ENCODE measurements around the gene SIRT7. TPM values are rescaled to one million over a fixed set of nuclear protein-coding genes. Genes with fewer than 3 reads are reported as not detected.

SIRT7 gene
- total RNA-seq, 2 experiments from 2014 or later = 49.1 to 69.3 TPM

DNA sequence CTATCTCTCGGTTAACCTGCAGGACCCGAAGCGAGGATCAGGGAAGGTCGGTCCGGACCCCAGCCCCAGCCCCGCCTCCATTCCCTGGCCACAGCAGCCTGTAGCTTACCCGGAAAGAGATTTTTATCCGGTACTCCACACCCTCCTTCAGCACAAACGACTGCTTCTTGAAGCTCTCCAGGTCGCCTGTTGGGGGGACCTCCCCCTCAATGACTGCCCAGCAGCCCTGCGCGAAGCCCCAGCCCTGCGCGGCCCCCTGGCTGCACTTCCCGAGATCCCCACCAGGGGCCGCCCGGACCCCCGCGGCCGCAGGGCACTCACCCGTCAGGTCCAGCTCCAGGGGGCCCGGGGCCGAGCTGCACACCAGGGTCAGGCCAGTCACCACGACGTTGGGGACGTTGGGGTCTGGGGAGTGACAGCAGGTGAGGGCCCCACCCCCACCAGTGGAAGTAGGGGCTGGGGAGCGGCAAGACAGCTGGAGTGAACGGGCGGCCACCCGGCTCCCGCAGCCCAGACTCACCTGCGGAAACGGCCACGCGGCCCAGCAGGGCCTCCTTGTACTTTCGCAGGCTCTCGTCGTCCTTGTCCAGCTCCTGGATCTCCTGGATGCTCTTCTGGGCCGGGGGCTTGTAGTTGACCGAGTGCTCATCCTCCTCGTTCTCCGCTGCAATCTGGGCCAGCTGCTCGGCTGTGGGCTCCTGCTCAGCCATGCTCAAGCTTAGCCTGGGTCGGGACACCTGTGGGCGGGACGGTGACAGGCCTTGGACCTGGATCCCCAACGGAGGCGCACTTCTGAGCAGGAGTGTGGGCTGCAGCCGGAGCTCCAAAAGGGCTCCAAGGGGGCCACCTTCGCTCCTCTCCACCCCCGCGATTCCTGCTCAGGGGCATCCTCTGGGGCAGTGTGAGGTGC lies 48.5 kb downstream of the SIRT7 start:
- peaks cover 64% of the 10 kb centered on the region for H3K4me1 ChIP-seq (ENCODE audit: insufficient read depth, low read length, poor library complexity, severe bottlenecking)
- DNase-seq (ENCODE audit: low spot score) = peak; percentile 69
- no peaks in the 10 kb centered on the region for H3K9me3 ChIP-seq (ENCODE audit: low read length)
- BruUV-seq (replicated peaks) = no TSS peak
- POLR2A ChIA-PET = interaction anchor here (0.9 to 2.2 kb wide), 2 partner anchors 24 to 48 kb away, joined by 4 to 18 read pairs; no protein-coding TSS in a partner anchor
- peak overlapping the region; percentile 97 for H3K4me3 ChIP-seq (ENCODE audit: low read depth, low read length, poor library complexity, severe bottlenecking)
- H3K27ac ChIP-seq (ENCODE audit: low read depth, low read length, poor library complexity, severe bottlenecking) = peak overlapping the region; percentile 85
- no peak overlapping the region for H2AFZ ChIP-seq (ENCODE audit: low read length)
- H3K36me3 ChIP-seq (ENCODE audit: insufficient read depth, low read length) = peaks cover 63% of the 10 kb centered on the region
- no peaks in the 10 kb centered on the region for H3K9me2 ChIP-seq (ENCODE audit: insufficient read depth, low read length)
- intact Hi-C loops (cut with micrococcal nuclease; ENCODE audit: unreplicated experiment) = loop anchor here (1.0 to 5.0 kb wide), 6 partner anchors 21 to 352 kb away; partner anchors contain the start of genes ALYREF, ANAPC11, DCXR and MAFG
- no peak for TF ChIP-seq EZH2phosphoT487 (IDR thresholded peaks at IDR 0.05; ENCODE audit: borderline replicate concordance, low read depth, low read length)
- TF ChIP-seq, protein P1, sequence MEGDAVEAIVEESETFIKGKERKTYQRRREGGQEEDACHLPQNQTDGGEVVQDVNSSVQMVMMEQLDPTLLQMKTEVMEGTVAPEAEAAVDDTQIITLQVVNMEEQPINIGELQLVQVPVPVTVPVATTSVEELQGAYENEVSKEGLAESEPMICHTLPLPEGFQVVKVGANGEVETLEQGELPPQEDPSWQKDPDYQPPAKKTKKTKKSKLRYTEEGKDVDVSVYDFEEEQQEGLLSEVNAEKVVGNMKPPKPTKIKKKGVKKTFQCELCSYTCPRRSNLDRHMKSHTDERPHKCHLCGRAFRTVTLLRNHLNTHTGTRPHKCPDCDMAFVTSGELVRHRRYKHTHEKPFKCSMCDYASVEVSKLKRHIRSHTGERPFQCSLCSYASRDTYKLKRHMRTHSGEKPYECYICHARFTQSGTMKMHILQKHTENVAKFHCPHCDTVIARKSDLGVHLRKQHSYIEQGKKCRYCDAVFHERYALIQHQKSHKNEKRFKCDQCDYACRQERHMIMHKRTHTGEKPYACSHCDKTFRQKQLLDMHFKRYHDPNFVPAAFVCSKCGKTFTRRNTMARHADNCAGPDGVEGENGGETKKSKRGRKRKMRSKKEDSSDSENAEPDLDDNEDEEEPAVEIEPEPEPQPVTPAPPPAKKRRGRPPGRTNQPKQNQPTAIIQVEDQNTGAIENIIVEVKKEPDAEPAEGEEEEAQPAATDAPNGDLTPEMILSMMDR (conservative IDR thresholded peaks at IDR 0.05; ENCODE audit: low read length) = peak; percentile 94
- H4K20me1 ChIP-seq (ENCODE audit: insufficient read depth, low read length) = no peaks in the 10 kb centered on the region
- peaks cover 31% of the 10 kb centered on the region for H3K79me2 ChIP-seq (ENCODE audit: insufficient read depth, low read depth, low read length)
- peak overlapping the region; percentile 98 for H3K4me2 ChIP-seq (ENCODE audit: low read length)
- CTCF ChIA-PET (ENCODE audit: unreplicated experiment) = interaction anchor here (0.9 to 1.2 kb wide), 2 partner anchors 11 to 59 kb away, joined by 3 to 4 read pairs; no protein-coding TSS in a partner anchor

DNA sequence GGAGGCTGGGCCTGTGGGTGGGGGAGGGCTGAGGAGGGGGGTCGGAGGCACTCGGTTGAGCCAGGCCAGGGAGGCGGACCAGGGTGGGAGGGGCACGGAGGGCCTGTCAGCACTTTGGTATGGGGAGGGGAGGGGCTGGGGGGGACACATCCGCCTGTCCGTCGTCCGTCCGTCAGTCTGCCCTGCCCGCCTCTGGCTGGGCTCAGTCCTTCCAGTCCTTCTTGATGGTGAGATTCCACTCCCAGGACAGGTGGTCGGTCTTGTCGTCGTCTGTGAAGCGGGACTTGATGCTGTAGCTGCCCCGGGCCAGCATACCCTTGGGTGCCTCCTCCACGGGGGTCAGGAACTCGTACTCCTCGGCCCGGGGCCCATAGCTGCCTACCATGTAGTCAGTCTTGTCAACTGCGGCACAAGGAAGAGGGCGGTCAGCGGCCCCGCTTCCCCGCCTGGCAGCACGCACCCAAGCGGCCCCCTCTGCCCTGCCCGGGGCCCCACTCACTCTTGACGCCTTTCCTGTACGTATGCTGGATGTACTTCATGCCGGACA lies 49.2 kb downstream of the SIRT7 start:
- Histone ChIP-seq H3K4me2 (ENCODE audit: low read length) (peak overlapping the region; percentile 98), H3K79me2 (ENCODE audit: insufficient read depth, low read depth, low read length) (peaks cover 34% of the 10 kb centered on the region), H3K36me3 (ENCODE audit: insufficient read depth, low read length) (peaks cover 70% of the 10 kb centered on the region), H3K4me1 (ENCODE audit: insufficient read depth, low read length, poor library complexity, severe bottlenecking) (peaks cover 64% of the 10 kb centered on the region), H3K4me3 (ENCODE audit: low read depth, low read length, poor library complexity, severe bottlenecking) (peak overlapping the region; percentile 97), H3K27ac (ENCODE audit: low read depth, low read length, poor library complexity, severe bottlenecking) (no peak overlapping the region), H3K9me3 (ENCODE audit: low read length) (no peaks in the 10 kb centered on the region), H2AFZ (ENCODE audit: low read length) (no peak overlapping the region), H4K20me1 (ENCODE audit: insufficient read depth, low read length) (peaks cover 1% of the 10 kb centered on the region; the same call in 1 of the 2 replicates), H3K9me2 (ENCODE audit: insufficient read depth, low read length) (no peaks in the 10 kb centered on the region)
- DNase-seq (ENCODE audit: low spot score) = peak; percentile 37
- intact Hi-C loops (cut with micrococcal nuclease; ENCODE audit: unreplicated experiment) = loop anchor here (1.0 kb wide), 1 partner anchor 43 kb away; the partner anchor contains the start of gene PCYT2
- CTCF ChIA-PET (ENCODE audit: unreplicated experiment) = interaction anchor here (0.9 to 1.2 kb wide), 2 partner anchors 12 to 59 kb away, joined by 3 to 4 read pairs; no protein-coding TSS in a partner anchor
- TF ChIP-seq EZH2phosphoT487 (IDR thresholded peaks at IDR 0.05; ENCODE audit: borderline replicate concordance, low read depth, low read length) = no peak
- TF ChIP-seq, protein P1 (conservative IDR thresholded peaks at IDR 0.05; ENCODE audit: low read length) = no peak
- TSS peak; percentile 89 for BruUV-seq (replicated peaks)
- POLR2A ChIA-PET = interaction anchor here (2.2 kb wide), 1 partner anchor 24 kb away, joined by 18 read pairs; no protein-coding TSS in a partner anchor
